Cardiac muscle cell (in vitro differentiated cells and primary cell): ENCODE data around the gene TMEM203. TPM values are rescaled to one million over a fixed set of nuclear protein-coding genes. Genes with fewer than 3 reads are reported as not detected.

Experiments used
- DNase-seq, 2 donors: peaks; one replicate each; pipeline versions ENCODE4 v3.0.0 to v3.0.0-alpha.2; 2010 to 2017; ENCODE audit warnings: low read depth in 1 of 2, low spot score in 1 of 2
- H3K27ac ChIP-seq: fragments of 200-600 bp; sonication (generic); 2 replicates; pipeline ENCODE4 v1.5.1; 2016
- H3K27me3 ChIP-seq: fragments of 200-600 bp; sonication (generic); 2 replicates; pipeline ENCODE4 v1.6.0; 2016; ENCODE audit warnings: control low read depth
- H3K36me3 ChIP-seq: fragments of 200-600 bp; sonication (generic); 2 replicates; pipeline ENCODE4 v1.5.1; 2016; ENCODE audit warnings: control low read depth
- H3K4me1 ChIP-seq: fragments of 200-600 bp; sonication (generic); 2 replicates; pipeline ENCODE4 v1.8.1; 2017; ENCODE audit warnings: low read depth, mild to moderate bottlenecking, mixed run types
- H3K4me3 ChIP-seq: fragments of 200-600 bp; sonication (generic); 2 replicates; pipeline ENCODE4 v1.5.1; 2016; ENCODE audit warnings: mild to moderate bottlenecking
- H3K9me3 ChIP-seq: fragments of 200-600 bp; sonication (generic); 2 replicates; pipeline ENCODE4 v1.5.1; 2017; ENCODE audit warnings: low read depth, mild to moderate bottlenecking, control low read depth
- CTCF ChIP-seq: IDR thresholded peaks from 2 replicates; pipeline ENCODE4 v1.5.1; 2012; ENCODE audit warnings: low read depth, mild to moderate bottlenecking, low read length
- polyA plus RNA-seq: library from polyadenylated mRNA; unstranded; fragments of >200 nt; fragmentation: Nextera tagmentation; extraction: Ambion mirVana; gene quantifications from 2 replicates; pipeline ENCODE4 v1.2.1, GENCODE V29; 2016
- total RNA-seq: library from RNA; depleted of rRNA; stranded (reverse); fragments of >200 nt; gene quantifications from 2 replicates; pipeline ENCODE4 v1.2.3, GENCODE V29; 2016

Gene TMEM203
- total and polyA plus RNA-seq, 2 experiments from 2014 or later: 44.7 to 86.6 TPM

DNA sequence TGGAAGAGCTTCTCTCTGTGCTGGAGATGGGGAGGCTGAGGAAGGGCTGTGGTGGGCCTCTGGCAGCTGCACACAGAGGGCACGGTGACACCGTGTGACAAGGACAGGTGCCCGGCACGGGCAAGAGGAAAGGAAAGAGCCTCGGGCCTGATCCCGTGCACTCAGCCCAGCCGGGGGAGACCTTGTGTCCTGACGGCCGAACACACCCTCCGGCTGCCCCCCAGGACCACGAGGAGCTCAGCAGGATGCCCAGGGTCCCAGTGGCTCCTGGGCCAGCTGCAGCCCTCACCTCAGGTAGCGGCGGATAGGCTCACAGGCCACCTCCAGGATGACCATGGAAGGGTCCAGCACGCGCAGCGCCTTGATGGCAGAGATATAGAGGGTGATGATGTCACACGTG lies 22.6 kb downstream of the TMEM203 start:
- H3K27me3 ChIP-seq: no peaks in the 10 kb centered on the region
- no peak for TF ChIP-seq CTCF
- DNase-seq: no peak
- no peaks in the 10 kb centered on the region for H3K9me3 ChIP-seq
- no peak overlapping the region for H3K4me3 ChIP-seq
- H3K27ac ChIP-seq: no peak overlapping the region
- H3K36me3 ChIP-seq: peaks cover 21% of the 10 kb centered on the region
- H3K4me1 ChIP-seq: peaks cover 10% of the 10 kb centered on the region

GRCh38 chr9:137181680-137182079 lies 23.8 kb downstream of the TMEM203 start:
- Histone ChIP-seq H3K9me3 (no peaks in the 10 kb centered on the region), H3K4me1 (no peaks in the 10 kb centered on the region), H3K4me3 (no peak overlapping the region), H3K27me3 (no peaks in the 10 kb centered on the region), H3K27ac (no peak overlapping the region), H3K36me3 (peaks cover 21% of the 10 kb centered on the region)
- TF ChIP-seq CTCF: no peak
- DNase-seq: no peak

GRCh38 chr9:137180491-137180890 lies 25.0 kb downstream of the TMEM203 start:
- Histone ChIP-seq H3K27me3 (peaks cover 8% of the 10 kb centered on the region), H3K36me3 (peaks cover 18% of the 10 kb centered on the region), H3K4me3 (no peak overlapping the region), H3K27ac (no peak overlapping the region), H3K4me1 (no peaks in the 10 kb centered on the region), H3K9me3 (no peaks in the 10 kb centered on the region)
- DNase-seq: no peak
- TF ChIP-seq CTCF: no peak

GRCh38 chr9:137179761-137180160 lies 25.7 kb downstream of the TMEM203 start:
- peaks cover 15% of the 10 kb centered on the region for H3K27me3 ChIP-seq
- H3K4me3 ChIP-seq: no peak overlapping the region
- no peak for DNase-seq
- no peak overlapping the region for H3K27ac ChIP-seq
- no peak for TF ChIP-seq CTCF
- no peaks in the 10 kb centered on the region for H3K9me3 ChIP-seq
- peaks cover 18% of the 10 kb centered on the region for H3K36me3 ChIP-seq
- no peaks in the 10 kb centered on the region for H3K4me1 ChIP-seq

GRCh38 chr9:137178939-137179630 lies 26.4 kb downstream of the TMEM203 start:
- DNase-seq: no peak
- peaks cover 18% of the 10 kb centered on the region for H3K36me3 ChIP-seq
- no peaks in the 10 kb centered on the region for H3K4me1 ChIP-seq

More at GRCh38 chr9:137178939-137179630, 26.4 kb downstream of the TMEM203 start:
- Histone ChIP-seq H3K9me3 (no peaks in the 10 kb centered on the region), H3K27ac (no peak overlapping the region), H3K27me3 (peaks cover 21% of the 10 kb centered on the region), H3K4me3 (no peak overlapping the region)
- no peak for TF ChIP-seq CTCF
